ENCODE data around the gene ROR1.

The ROR1 gene

GRCh38 chr1:64052777-64053176, 279.0 kb downstream of the ROR1 start:
- peaks cover 0 to 4% of the 10 kb centered on the region in 2 donors for H3K9me3 ChIP-seq (ENCODE audit: control insufficient read depth in 1 of 2, low read length in 2 of 2)
- H3K9ac ChIP-seq (ENCODE audit: low read depth in 1 of 2, low read length in 2 of 2): no peak overlapping the region
- H3K36me3 ChIP-seq (ENCODE audit: control insufficient read depth in 1 of 2, insufficient read depth in 2 of 2, low read length in 2 of 2): no peaks in the 10 kb centered on the region
- no peaks in the 10 kb centered on the region for H3K27me3 ChIP-seq (ENCODE audit: control insufficient read depth in 1 of 2, insufficient read depth in 2 of 2, low read length in 2 of 2)
- no peak overlapping the region for H3K4me3 ChIP-seq (ENCODE audit: low read depth in 1 of 2, low read length in 2 of 2)
- H3K4me1 ChIP-seq (ENCODE audit: control insufficient read depth in 1 of 2, insufficient read depth in 2 of 2, low read length in 2 of 2): no peaks in the 10 kb centered on the region
- no peak overlapping the region for H3K27ac ChIP-seq (ENCODE audit: low read depth, low read length)

- Histone ChIP-seq H3K27ac (ENCODE audit: low read depth, low read length) (no peak overlapping the region), H3K27me3 (ENCODE audit: control insufficient read depth in 1 of 2, insufficient read depth in 2 of 2, low read length in 2 of 2) (no peaks in the 10 kb centered on the region), H3K36me3 (ENCODE audit: control insufficient read depth in 1 of 2, insufficient read depth in 2 of 2, low read length in 2 of 2) (no peaks in the 10 kb centered on the region), H3K9ac (ENCODE audit: low read depth in 1 of 2, low read length in 2 of 2) (no peak overlapping the region), H3K9me3 (ENCODE audit: control insufficient read depth in 1 of 2, low read length in 2 of 2) (peaks cover 0 to 8% of the 10 kb centered on the region in 2 donors), H3K4me1 (ENCODE audit: control insufficient read depth in 1 of 2, insufficient read depth in 2 of 2, low read length in 2 of 2) (no peaks in the 10 kb centered on the region), H3K4me3 (ENCODE audit: low read depth in 1 of 2, low read length in 2 of 2) (no peak overlapping the region)
These were observed 281.5 kb downstream of the ROR1 start for GRCh38 chr1:64055310-64055709.

DNA sequence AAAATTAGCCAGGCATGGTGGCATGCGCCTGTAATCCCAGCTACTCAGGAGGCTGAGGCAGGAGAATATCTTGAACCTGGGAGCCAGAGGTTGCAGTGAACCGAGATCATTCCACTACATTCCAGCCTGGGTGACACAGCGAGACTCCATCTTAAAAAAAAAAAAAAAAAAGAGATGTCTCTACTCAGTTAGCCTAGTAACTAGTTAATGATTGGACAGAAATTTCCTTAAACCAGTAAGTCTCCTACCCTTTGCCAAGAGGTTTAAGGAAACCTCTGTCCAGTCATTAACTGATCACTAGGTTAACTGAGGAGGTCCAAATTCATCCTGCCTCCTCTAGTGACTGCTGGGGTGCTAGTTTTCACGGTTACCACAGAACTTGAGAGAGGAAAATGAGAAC, 285.7 kb downstream of the ROR1 start:
- H3K9ac ChIP-seq (ENCODE audit: low read depth in 1 of 2, low read length in 2 of 2): no peak overlapping the region
- H3K36me3 ChIP-seq (ENCODE audit: control insufficient read depth in 1 of 2, insufficient read depth in 2 of 2, low read length in 2 of 2): no peaks in the 10 kb centered on the region
- H3K27ac ChIP-seq (ENCODE audit: low read depth, low read length): no peak overlapping the region
- H3K27me3 ChIP-seq (ENCODE audit: control insufficient read depth in 1 of 2, insufficient read depth in 2 of 2, low read length in 2 of 2): no peaks in the 10 kb centered on the region
- no peak overlapping the region for H3K4me3 ChIP-seq (ENCODE audit: low read depth in 1 of 2, low read length in 2 of 2)
- H3K9me3 ChIP-seq (ENCODE audit: control insufficient read depth in 1 of 2, low read length in 2 of 2): peaks cover 0 to 8% of the 10 kb centered on the region in 2 donors
- no peaks in the 10 kb centered on the region for H3K4me1 ChIP-seq (ENCODE audit: control insufficient read depth in 1 of 2, insufficient read depth in 2 of 2, low read length in 2 of 2)

GRCh38 chr1:64060611-64061302, 286.9 kb downstream of the ROR1 start:
- Histone ChIP-seq H3K9ac (ENCODE audit: low read depth in 1 of 2, low read length in 2 of 2) (no peak overlapping the region), H3K36me3 (ENCODE audit: control insufficient read depth in 1 of 2, insufficient read depth in 2 of 2, low read length in 2 of 2) (no peaks in the 10 kb centered on the region), H3K27me3 (ENCODE audit: control insufficient read depth in 1 of 2, insufficient read depth in 2 of 2, low read length in 2 of 2) (no peaks in the 10 kb centered on the region), H3K27ac (ENCODE audit: low read depth, low read length) (no peak overlapping the region), H3K4me1 (ENCODE audit: control insufficient read depth in 1 of 2, insufficient read depth in 2 of 2, low read length in 2 of 2) (no peaks in the 10 kb centered on the region), H3K9me3 (ENCODE audit: control insufficient read depth in 1 of 2, low read length in 2 of 2) (peaks cover 0 to 8% of the 10 kb centered on the region in 2 donors), H3K4me3 (ENCODE audit: low read depth in 1 of 2, low read length in 2 of 2) (no peak overlapping the region)

DNA sequence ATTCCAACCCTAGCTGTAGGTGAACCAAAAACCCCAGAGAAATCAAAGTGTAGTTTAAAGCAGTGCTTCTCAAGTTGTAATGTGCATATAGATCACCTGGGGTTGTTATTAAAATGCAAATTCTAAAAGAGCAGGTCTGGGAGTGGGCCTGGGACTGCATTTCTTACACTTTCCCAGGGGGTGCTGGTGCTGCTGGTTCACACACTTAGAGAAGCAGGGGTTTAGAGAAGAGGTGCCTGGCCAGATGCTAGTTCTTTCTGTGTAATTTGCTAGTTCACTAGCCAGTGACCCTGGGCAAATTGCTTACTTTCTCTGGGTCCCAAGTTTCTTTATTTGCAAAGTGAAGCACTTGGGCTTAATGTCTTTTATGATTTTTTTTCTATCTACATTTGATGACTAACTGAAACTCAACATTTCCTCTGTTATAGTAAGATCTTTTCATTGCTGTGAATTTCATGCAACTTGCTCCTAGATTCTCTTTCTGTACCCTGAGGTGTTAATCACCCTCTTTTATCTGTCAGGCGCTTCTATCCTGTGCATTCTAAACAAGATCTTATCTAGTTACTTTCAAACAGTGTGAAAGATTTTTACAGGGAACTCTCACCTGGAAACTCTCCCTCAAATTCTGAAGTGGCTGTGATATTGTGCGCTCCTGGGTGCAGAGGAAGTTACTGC, 287.8 kb downstream of the ROR1 start:
- Histone ChIP-seq H3K27me3 (ENCODE audit: control insufficient read depth in 1 of 2, insufficient read depth in 2 of 2, low read length in 2 of 2) (no peaks in the 10 kb centered on the region), H3K9ac (ENCODE audit: low read depth in 1 of 2, low read length in 2 of 2) (no peak overlapping the region), H3K27ac (ENCODE audit: low read depth, low read length) (no peak overlapping the region), H3K36me3 (ENCODE audit: control insufficient read depth in 1 of 2, insufficient read depth in 2 of 2, low read length in 2 of 2) (no peaks in the 10 kb centered on the region), H3K4me3 (ENCODE audit: low read depth in 1 of 2, low read length in 2 of 2) (no peak overlapping the region), H3K4me1 (ENCODE audit: control insufficient read depth in 1 of 2, insufficient read depth in 2 of 2, low read length in 2 of 2) (no peaks in the 10 kb centered on the region), H3K9me3 (ENCODE audit: control insufficient read depth in 1 of 2, low read length in 2 of 2) (peaks cover 0 to 8% of the 10 kb centered on the region in 2 donors)

DNA sequence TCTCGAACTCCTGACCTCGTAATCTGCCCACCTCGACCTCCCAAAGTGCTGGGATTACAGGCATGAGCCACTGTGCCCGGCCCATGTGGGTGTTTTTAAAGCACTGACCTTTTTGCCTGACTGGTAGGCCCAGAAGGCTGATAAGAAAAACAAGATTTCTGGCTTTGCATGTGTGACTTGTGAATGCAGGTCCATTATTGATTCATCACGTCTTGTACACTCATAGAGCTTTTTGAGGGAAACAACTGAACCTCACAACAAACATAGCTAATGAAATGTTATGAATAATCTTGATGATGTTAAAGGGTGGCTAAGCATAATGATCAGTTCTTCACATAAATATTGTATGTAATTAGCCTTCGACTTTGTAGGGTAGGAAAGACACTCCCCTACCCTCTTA, 288.7 kb downstream of the ROR1 start:
- no peaks in the 10 kb centered on the region for H3K36me3 ChIP-seq (ENCODE audit: control insufficient read depth in 1 of 2, insufficient read depth in 2 of 2, low read length in 2 of 2)

DNA sequence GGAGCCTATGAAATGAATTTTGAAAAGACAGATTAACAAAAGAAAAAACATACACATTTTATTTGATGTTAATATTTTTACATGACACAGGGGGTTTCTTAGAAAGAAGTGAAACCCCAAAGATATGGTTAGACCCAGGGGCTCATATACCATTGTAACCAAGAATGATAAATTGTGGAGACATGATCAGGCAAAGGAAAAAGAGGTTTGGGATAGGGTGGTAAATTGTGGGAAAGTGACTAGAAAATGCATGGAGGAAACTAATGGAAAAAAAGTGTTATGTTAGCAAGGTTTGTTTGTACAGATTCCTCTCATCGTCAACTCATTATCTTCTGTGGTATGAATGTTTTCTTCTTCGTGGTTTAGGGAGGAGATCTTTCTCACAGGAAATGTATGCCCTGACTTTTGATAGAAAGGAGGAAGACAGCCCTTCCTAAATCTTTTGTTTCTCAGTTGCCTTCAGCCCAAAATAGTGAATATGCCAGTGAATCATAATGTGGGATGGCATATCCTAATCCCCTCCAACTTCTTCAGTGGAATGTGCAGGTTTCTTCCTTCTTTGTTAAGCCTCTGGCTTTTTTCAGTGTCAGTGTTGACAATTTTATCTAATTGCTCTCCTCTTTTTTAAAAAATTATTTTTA, 289.2 kb downstream of the ROR1 start:
- Histone ChIP-seq H3K36me3 (ENCODE audit: control insufficient read depth in 1 of 2, insufficient read depth in 2 of 2, low read length in 2 of 2) (no peaks in the 10 kb centered on the region), H3K4me1 (ENCODE audit: control insufficient read depth in 1 of 2, insufficient read depth in 2 of 2, low read length in 2 of 2) (no peaks in the 10 kb centered on the region), H3K4me3 (ENCODE audit: low read depth in 1 of 2, low read length in 2 of 2) (no peak overlapping the region), H3K9me3 (ENCODE audit: control insufficient read depth in 1 of 2, low read length in 2 of 2) (peaks cover 0 to 2% of the 10 kb centered on the region in 2 donors), H3K27ac (ENCODE audit: low read depth, low read length) (no peak overlapping the region), H3K9ac (ENCODE audit: low read depth in 1 of 2, low read length in 2 of 2) (no peak overlapping the region), H3K27me3 (ENCODE audit: control insufficient read depth in 1 of 2, insufficient read depth in 2 of 2, low read length in 2 of 2) (no peaks in the 10 kb centered on the region)

More for the DNA sequence above, 288.7 kb downstream of the ROR1 start:
- Histone ChIP-seq H3K4me1 (ENCODE audit: control insufficient read depth in 1 of 2, insufficient read depth in 2 of 2, low read length in 2 of 2) (no peaks in the 10 kb centered on the region), H3K27me3 (ENCODE audit: control insufficient read depth in 1 of 2, insufficient read depth in 2 of 2, low read length in 2 of 2) (no peaks in the 10 kb centered on the region), H3K4me3 (ENCODE audit: low read depth in 1 of 2, low read length in 2 of 2) (no peak overlapping the region), H3K27ac (ENCODE audit: low read depth, low read length) (no peak overlapping the region), H3K9me3 (ENCODE audit: control insufficient read depth in 1 of 2, low read length in 2 of 2) (peaks cover 0 to 7% of the 10 kb centered on the region in 2 donors), H3K9ac (ENCODE audit: low read depth in 1 of 2, low read length in 2 of 2) (no peak overlapping the region)

DNA sequence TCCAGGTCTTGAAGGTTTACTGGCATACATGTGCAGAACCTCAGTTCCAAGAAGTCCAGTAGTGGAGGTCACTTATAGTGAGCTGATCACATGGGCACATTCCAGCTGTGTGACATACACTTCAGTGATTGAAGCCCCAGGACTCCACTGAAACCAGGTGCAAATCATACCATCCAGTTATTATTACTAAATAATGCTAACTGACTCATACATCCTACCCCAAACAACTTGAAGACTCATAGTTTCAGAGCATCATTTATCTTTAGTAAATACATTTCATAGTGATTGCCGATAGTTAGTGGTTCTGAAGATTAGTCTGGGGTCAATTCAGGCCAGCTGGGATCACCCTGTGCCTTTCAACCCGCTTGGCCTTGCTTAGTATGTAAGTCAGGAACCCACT, 291.8 kb downstream of the ROR1 start:
- no peak overlapping the region for H3K27ac ChIP-seq (ENCODE audit: low read depth, low read length)
- no peak overlapping the region for H3K9ac ChIP-seq (ENCODE audit: low read depth in 1 of 2, low read length in 2 of 2)
- H3K36me3 ChIP-seq (ENCODE audit: control insufficient read depth in 1 of 2, insufficient read depth in 2 of 2, low read length in 2 of 2): no peaks in the 10 kb centered on the region

DNA sequence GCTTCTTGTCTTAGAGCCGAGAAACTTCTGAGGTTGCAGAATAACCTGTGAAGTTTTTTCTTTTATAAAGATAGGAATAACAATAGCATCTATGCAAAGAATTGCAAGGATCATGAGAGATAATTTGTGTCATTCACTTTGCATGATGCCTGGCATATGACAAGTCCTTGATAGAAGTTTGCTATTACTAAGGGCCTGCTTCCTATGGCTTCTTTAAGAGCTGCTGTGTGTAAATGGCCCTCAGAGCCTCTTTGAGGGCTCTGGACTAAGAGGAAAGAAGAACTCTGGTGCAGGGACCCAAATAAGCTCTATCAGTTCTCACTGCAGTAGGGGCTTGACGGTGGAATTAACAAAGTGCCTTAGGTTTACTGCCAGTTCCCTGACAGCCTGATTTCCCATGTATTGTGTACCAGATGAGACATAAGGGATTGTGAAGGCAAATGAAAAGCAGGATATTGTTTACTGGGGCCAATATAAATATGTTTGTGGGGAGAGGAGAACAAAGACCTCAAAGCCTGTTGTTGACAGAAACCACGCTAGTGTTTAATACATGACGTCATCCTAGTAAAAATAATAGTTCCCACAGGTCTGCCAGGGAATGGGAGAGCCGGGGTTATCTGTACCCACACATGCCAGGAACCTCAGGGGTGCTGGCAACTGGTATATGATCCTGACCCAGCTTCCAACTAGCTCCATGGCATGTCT, 298.4 kb downstream of the ROR1 start:
- Histone ChIP-seq H3K36me3 (ENCODE audit: control insufficient read depth in 1 of 2, insufficient read depth in 2 of 2, low read length in 2 of 2) (no peaks in the 10 kb centered on the region), H3K4me1 (ENCODE audit: control insufficient read depth in 1 of 2, insufficient read depth in 2 of 2, low read length in 2 of 2) (no peaks in the 10 kb centered on the region), H3K9me3 (ENCODE audit: control insufficient read depth in 1 of 2, low read length in 2 of 2) (no peaks in the 10 kb centered on the region), H3K4me3 (ENCODE audit: low read depth in 1 of 2, low read length in 2 of 2) (no peak overlapping the region), H3K27me3 (ENCODE audit: control insufficient read depth in 1 of 2, insufficient read depth in 2 of 2, low read length in 2 of 2) (no peaks in the 10 kb centered on the region), H3K27ac (ENCODE audit: low read depth, low read length) (no peak overlapping the region), H3K9ac (ENCODE audit: low read depth in 1 of 2, low read length in 2 of 2) (no peak overlapping the region)

More for the DNA sequence above, 291.8 kb downstream of the ROR1 start:
- Histone ChIP-seq H3K4me1 (ENCODE audit: control insufficient read depth in 1 of 2, insufficient read depth in 2 of 2, low read length in 2 of 2) (no peaks in the 10 kb centered on the region), H3K9me3 (ENCODE audit: control insufficient read depth in 1 of 2, low read length in 2 of 2) (no peaks in the 10 kb centered on the region), H3K27me3 (ENCODE audit: control insufficient read depth in 1 of 2, insufficient read depth in 2 of 2, low read length in 2 of 2) (no peaks in the 10 kb centered on the region), H3K4me3 (ENCODE audit: low read depth in 1 of 2, low read length in 2 of 2) (no peak overlapping the region)

DNA sequence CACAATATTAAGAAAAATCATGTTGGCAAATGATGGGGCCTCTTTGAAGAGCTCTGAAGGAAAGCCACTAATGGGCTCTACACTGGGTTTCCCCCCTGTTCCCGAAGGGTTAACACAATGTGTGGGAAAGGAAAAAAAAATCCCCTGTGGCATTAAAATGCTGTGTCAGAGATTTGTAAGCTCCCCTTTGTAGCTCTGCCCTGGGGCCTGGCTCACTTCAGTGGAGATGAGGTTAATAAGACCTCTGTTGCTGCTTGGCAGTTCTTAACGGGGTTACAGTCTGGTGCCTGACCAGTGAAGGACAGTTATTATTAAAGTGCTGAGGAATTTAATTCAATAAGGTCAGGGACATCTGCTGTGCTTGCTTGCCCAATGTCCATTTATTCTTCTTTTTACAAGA, 299.9 kb downstream of the ROR1 start:
- Histone ChIP-seq H3K9ac (ENCODE audit: low read depth in 1 of 2, low read length in 2 of 2) (no peak overlapping the region), H3K4me1 (ENCODE audit: control insufficient read depth in 1 of 2, insufficient read depth in 2 of 2, low read length in 2 of 2) (no peaks in the 10 kb centered on the region), H3K27ac (ENCODE audit: low read depth, low read length) (no peak overlapping the region)

More for the DNA sequence above, 299.9 kb downstream of the ROR1 start:
- no peaks in the 10 kb centered on the region for H3K9me3 ChIP-seq (ENCODE audit: control insufficient read depth in 1 of 2, low read length in 2 of 2)
- H3K4me3 ChIP-seq (ENCODE audit: low read depth in 1 of 2, low read length in 2 of 2): no peak overlapping the region
- no peaks in the 10 kb centered on the region for H3K27me3 ChIP-seq (ENCODE audit: control insufficient read depth in 1 of 2, insufficient read depth in 2 of 2, low read length in 2 of 2)
- no peaks in the 10 kb centered on the region for H3K36me3 ChIP-seq (ENCODE audit: control insufficient read depth in 1 of 2, insufficient read depth in 2 of 2, low read length in 2 of 2)
